ENCODE results near the gene KIAA1614.
A peak's percentile ranks its signal among the peaks of the same experiment; 100 is the strongest.

Gene KIAA1614

GRCh38 chr1:180899262-180899661, 13.4 kb upstream of the KIAA1614 start:
- H3K4me3 ChIP-seq (ENCODE audit: low read length), result no peak overlapping the region
- no peak for TF ChIP-seq ZNF274 (IDR thresholded peaks at IDR 0.05; ENCODE audit: low read depth, low read length)

GRCh38 chr1:180901076-180901990, 11.4 kb upstream of the KIAA1614 start:
- no peak overlapping the region for H3K4me3 ChIP-seq (ENCODE audit: low read length)
- no peak for TF ChIP-seq ZNF274 (IDR thresholded peaks at IDR 0.05; ENCODE audit: low read depth, low read length)

- H3K4me3 ChIP-seq (ENCODE audit: low read length), result no peak overlapping the region
- TF ChIP-seq ZNF274 (IDR thresholded peaks at IDR 0.05; ENCODE audit: low read depth, low read length), result no peak
Observed at GRCh38 chr1:180902541-180902940, 10.2 kb upstream of the KIAA1614 start.

- no peak for TF ChIP-seq ZNF274 (IDR thresholded peaks at IDR 0.05; ENCODE audit: low read depth, low read length)
- H3K4me3 ChIP-seq (ENCODE audit: low read length), result no peak overlapping the region
Observed at GRCh38 chr1:180905927-180906326, 6.8 kb upstream of the KIAA1614 start.

- no peak overlapping the region for H3K4me3 ChIP-seq (ENCODE audit: low read length)
- TF ChIP-seq ZNF274 (IDR thresholded peaks at IDR 0.05; ENCODE audit: low read depth, low read length), result no peak
Observed at GRCh38 chr1:180906511-180906910, 6.2 kb upstream of the KIAA1614 start.

GRCh38 chr1:180907313-180908055, 5.2 kb upstream of the KIAA1614 start:
- H3K4me3 ChIP-seq (ENCODE audit: low read length), result no peak overlapping the region
- no peak for TF ChIP-seq ZNF274 (IDR thresholded peaks at IDR 0.05; ENCODE audit: low read depth, low read length)

GRCh38 chr1:180908074-180908765, 4.5 kb upstream of the KIAA1614 start:
- TF ChIP-seq ZNF274 (IDR thresholded peaks at IDR 0.05; ENCODE audit: low read depth, low read length), result no peak
- H3K4me3 ChIP-seq (ENCODE audit: low read length), result peak overlapping the region; percentile 60; the same call in 1 of the 2 replicates

GRCh38 chr1:180909005-180909414, 3.7 kb upstream of the KIAA1614 start:
- H3K4me3 ChIP-seq (ENCODE audit: low read length), result peak overlapping the region; percentile 60; the same call in 1 of the 2 replicates
- TF ChIP-seq ZNF274 (IDR thresholded peaks at IDR 0.05; ENCODE audit: low read depth, low read length), result no peak

GRCh38 chr1:180909462-180909976, 3.2 kb upstream of the KIAA1614 start:
- TF ChIP-seq ZNF274 (IDR thresholded peaks at IDR 0.05; ENCODE audit: low read depth, low read length), result no peak
- H3K4me3 ChIP-seq (ENCODE audit: low read length), result peak overlapping the region; percentile 60; the same call in 1 of the 2 replicates

- H3K4me3 ChIP-seq (ENCODE audit: low read length), result peak overlapping the region; percentile 65; the same call in 1 of the 2 replicates
Observed at GRCh38 chr1:180911640-180912191, 981 bp upstream of the KIAA1614 start.

GRCh38 chr1:180912211-180912800, 391 bp upstream of the KIAA1614 start:
- TF ChIP-seq ZNF274 (IDR thresholded peaks at IDR 0.05; ENCODE audit: low read depth, low read length), result no peak
- H3K4me3 ChIP-seq (ENCODE audit: low read length), result peak overlapping the region; percentile 65; the same call in 1 of the 2 replicates

More at GRCh38 chr1:180911640-180912191, 981 bp upstream of the KIAA1614 start:
- TF ChIP-seq ZNF274 (IDR thresholded peaks at IDR 0.05; ENCODE audit: low read depth, low read length), result no peak

- no peak for TF ChIP-seq ZNF274 (IDR thresholded peaks at IDR 0.05; ENCODE audit: low read depth, low read length)
- H3K4me3 ChIP-seq (ENCODE audit: low read length), result no peak overlapping the region
Observed at GRCh38 chr1:180915426-180915965, 2.8 kb downstream of the KIAA1614 start.

Measured in GM08714 (cell line).